ENCODE measurements around the gene PYCARD.
"Not testable (repeated sequence)": the region's sequence is repeated elsewhere in the genome, so short reads cannot be mapped to it uniquely, and the experiment has no call there.

DNA sequence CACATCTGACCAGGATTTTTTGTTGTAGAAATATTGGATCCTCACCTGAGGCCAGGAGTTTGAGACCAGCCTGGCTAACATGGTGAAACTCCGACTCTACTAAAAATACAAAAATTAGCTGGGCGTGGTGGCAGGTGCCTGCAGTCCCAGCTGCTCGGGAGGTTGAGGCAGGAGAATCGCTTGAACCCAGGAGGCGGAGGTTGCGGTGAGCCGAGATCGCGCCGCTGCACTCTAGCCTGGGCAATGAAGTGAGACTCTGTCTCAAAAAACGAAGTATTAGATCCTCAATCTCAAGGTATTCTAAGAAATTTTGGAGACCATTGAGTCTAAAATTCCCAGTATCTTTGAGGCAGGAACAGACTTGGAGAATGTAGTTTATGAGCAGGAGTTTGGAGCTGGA lies 6.7 kb downstream of the PYCARD start:
- TF ChIP-seq, protein P1, sequence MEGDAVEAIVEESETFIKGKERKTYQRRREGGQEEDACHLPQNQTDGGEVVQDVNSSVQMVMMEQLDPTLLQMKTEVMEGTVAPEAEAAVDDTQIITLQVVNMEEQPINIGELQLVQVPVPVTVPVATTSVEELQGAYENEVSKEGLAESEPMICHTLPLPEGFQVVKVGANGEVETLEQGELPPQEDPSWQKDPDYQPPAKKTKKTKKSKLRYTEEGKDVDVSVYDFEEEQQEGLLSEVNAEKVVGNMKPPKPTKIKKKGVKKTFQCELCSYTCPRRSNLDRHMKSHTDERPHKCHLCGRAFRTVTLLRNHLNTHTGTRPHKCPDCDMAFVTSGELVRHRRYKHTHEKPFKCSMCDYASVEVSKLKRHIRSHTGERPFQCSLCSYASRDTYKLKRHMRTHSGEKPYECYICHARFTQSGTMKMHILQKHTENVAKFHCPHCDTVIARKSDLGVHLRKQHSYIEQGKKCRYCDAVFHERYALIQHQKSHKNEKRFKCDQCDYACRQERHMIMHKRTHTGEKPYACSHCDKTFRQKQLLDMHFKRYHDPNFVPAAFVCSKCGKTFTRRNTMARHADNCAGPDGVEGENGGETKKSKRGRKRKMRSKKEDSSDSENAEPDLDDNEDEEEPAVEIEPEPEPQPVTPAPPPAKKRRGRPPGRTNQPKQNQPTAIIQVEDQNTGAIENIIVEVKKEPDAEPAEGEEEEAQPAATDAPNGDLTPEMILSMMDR (conservative IDR thresholded peaks at IDR 0.05; ENCODE audit: low read depth, low read length), result not testable (repeated sequence)
- TF ChIP-seq EZH2 (IDR thresholded peaks at IDR 0.05; ENCODE audit: low read length, unreplicated experiment), result not testable (repeated sequence)
